ENCODE data around the gene AP2A1. TPM values are rescaled to one million over a fixed set of nuclear protein-coding genes. Genes with fewer than 3 reads are reported as not detected.
A peak's percentile ranks its signal among the peaks of the same experiment; 100 is the strongest.

AP2A1 gene
- total and polyA plus RNA-seq, 9 of the 15 experiments (the other 6 are each of a cell fraction or from before 2014, with no cell fraction given), result 0.55 to 150 (median 31.9) TPM

- TF ChIP-seq RREB1 (CRISPR knock-in tag; IDR thresholded peaks at IDR 0.05) (no peak), JUN (IDR thresholded peaks at IDR 0.05; ENCODE audit: borderline replicate concordance, low read depth, low read length) (no peak), JUN (CRISPR knock-in tag; IDR thresholded peaks at IDR 0.05; ENCODE audit: borderline replicate concordance) (no peak), ZNF175 (CRISPR knock-in tag; IDR thresholded peaks at IDR 0.05; ENCODE audit: low read depth) (no peak), ZBTB1 (CRISPR knock-in tag; IDR thresholded peaks at IDR 0.05; ENCODE audit: borderline replicate concordance, low read depth) (no peak), PRMT5 (CRISPR knock-in tag; IDR thresholded peaks at IDR 0.05) (no peak), NFATC3 (IDR thresholded peaks at IDR 0.05) (no peak), PML (IDR thresholded peaks at IDR 0.05; ENCODE audit: low read length) (no peak), HSF4 (CRISPR knock-in tag; IDR thresholded peaks at IDR 0.05; ENCODE audit: borderline replicate concordance) (no peak), DLX4 (CRISPR knock-in tag; IDR thresholded peaks at IDR 0.05) (no peak), FOXJ2 (tag; IDR thresholded peaks at IDR 0.05) (peak; percentile 100), RBM34 (IDR thresholded peaks at IDR 0.05; ENCODE audit: borderline replicate concordance, insufficient read depth, low read length) (no peak), ZNF165 (CRISPR knock-in tag; IDR thresholded peaks at IDR 0.05; ENCODE audit: borderline replicate concordance) (no peak), ZNF12 (CRISPR knock-in tag; IDR thresholded peaks at IDR 0.05) (no peak), CTBP1 (IDR thresholded peaks at IDR 0.05; ENCODE audit: borderline replicate concordance) (no peak), ZEB2 (IDR thresholded peaks at IDR 0.05) (no peak), RFX5 (IDR thresholded peaks at IDR 0.05; ENCODE audit: low read depth, low read length) (no peak), SIX5 (IDR thresholded peaks at IDR 0.05; ENCODE audit: borderline replicate concordance in 1 of 2, insufficient read depth in 1 of 2, low read depth in 1 of 2, low read length in 2 of 2) (peak; percentile 62 to 65), ATF7 (IDR thresholded peaks at IDR 0.05) (peak; percentile 98), HNRNPLL (IDR thresholded peaks at IDR 0.05; ENCODE audit: low read depth, low read length, poor library complexity, severe bottlenecking) (no peak), IRF1 (CRISPR knock-in tag; IDR thresholded peaks at IDR 0.05; ENCODE audit: borderline replicate concordance) (no peak), ZNF830 (CRISPR knock-in tag; IDR thresholded peaks at IDR 0.05) (no peak), YBX1 (IDR thresholded peaks at IDR 0.05) (no peak)
Observed at GRCh38 chr19:49812997-49813861, 46.4 kb downstream of the AP2A1 start, which contains the start of gene FUZ (continued).
